ENCODE measurements around the gene LMX1A. TPM values are rescaled to one million over a fixed set of nuclear protein-coding genes. Genes with fewer than 3 reads are reported as not detected.

LMX1A gene
- total RNA-seq, 6 donors from 2014 or later, result 0.33 to 0.67 TPM; not detected in 4

DNA sequence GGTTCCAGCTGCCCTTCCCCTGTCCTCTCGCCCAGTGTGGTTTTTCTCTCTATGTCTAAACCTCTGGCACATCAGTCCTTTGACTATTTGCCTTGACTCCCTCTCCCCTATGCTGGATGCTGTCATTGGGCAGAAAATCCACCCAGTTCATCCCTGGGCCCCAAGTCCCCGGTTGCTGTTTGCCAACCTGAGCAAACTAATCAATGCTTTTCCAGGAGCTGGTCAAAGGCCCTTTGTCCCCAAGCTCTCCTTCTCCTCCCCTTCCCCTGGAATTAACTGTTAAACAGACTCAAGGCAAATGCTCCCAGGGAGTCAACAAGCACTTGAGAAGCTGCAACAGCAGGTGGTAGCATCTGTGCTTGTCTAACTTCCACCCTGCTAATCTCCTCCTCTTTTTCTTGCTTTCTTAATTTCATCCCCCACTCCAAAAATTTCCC lies 102.7 kb downstream of the LMX1A start:
- TF ChIP-seq CTCF (IDR thresholded peaks at IDR 0.05), result no peak
- TF ChIP-seq POLR2AphosphoS5 (IDR thresholded peaks at IDR 0.05), result no peak
- no peak for TF ChIP-seq POLR2A (IDR thresholded peaks at IDR 0.05)
- TF ChIP-seq EP300 (IDR thresholded peaks at IDR 0.05), result no peak
- DNase-seq, result no peak
- no peak for ATAC-seq (ENCODE audit: low FRiP score in 2 of 2)
- WGBS, 2 donors, result 58% methylated on average over 2 of the region's 2 CpGs
- H3K36me3 ChIP-seq, result no peaks in the 10 kb centered on the region
- H3K4me1 ChIP-seq, result no peaks in the 10 kb centered on the region
- no peak overlapping the region for H3K27ac ChIP-seq
- no peaks in the 10 kb centered on the region for H3K9me3 ChIP-seq
- no peak overlapping the region for H3K4me3 ChIP-seq
- no peaks in the 10 kb centered on the region for H3K27me3 ChIP-seq

DNA sequence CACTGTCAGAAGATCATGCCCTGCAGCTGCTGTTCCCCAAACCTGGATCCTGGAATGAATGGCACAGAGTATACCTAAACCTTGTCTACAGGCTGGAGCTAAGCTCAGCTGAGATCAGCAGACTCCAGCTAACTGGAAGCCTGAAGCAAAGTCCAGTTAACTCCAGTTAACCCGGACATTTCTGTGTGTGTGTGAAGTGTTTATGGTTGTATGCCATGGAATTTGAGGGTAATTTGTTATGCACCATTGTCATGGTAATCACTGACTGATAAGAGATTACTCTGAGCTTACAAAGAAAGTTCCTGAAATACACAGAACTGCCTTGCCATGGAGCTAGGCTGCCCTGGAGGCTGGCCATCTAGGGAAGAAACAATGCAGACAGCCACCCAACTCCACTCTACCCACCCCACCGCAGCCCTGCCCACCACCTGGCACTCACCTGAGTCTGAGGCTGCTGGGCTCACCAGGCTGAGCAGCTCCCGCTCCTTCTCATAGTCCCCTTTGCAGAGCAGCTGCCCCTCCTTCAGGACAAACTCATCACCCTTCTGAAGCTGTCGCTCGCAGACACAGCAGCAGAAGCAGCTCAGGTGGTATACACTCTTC lies 107.4 kb downstream of the LMX1A start:
- ATAC-seq (ENCODE audit: low FRiP score in 2 of 2) (no peak), DNase-seq (peak in 1 of 2 donors; percentile 10)
- H3K36me3 ChIP-seq, result no peaks in the 10 kb centered on the region
- no peaks in the 10 kb centered on the region for H3K27me3 ChIP-seq
- WGBS, 2 donors, result 79 to 90% methylated on average over 5 of the region's 5 CpGs
- H3K27ac ChIP-seq, result no peak overlapping the region
- no peaks in the 10 kb centered on the region for H3K9me3 ChIP-seq
- TF ChIP-seq POLR2AphosphoS5 (IDR thresholded peaks at IDR 0.05) (no peak), POLR2A (IDR thresholded peaks at IDR 0.05) (no peak), CTCF (IDR thresholded peaks at IDR 0.05) (no peak), EP300 (IDR thresholded peaks at IDR 0.05) (no peak)
- H3K4me3 ChIP-seq, result no peak overlapping the region
- no peaks in the 10 kb centered on the region for H3K4me1 ChIP-seq

GRCh38 chr1:165241952-165242351 lies 114.6 kb downstream of the LMX1A start:
- WGBS, 2 donors, result 82 to 91% methylated on average over 4 of the region's 4 CpGs

GRCh38 chr1:165241321-165241720 lies 115.2 kb downstream of the LMX1A start:
- WGBS, 2 donors, result 85 to 87% methylated on average over 2 of the region's 2 CpGs
- Histone ChIP-seq H3K27ac (no peak overlapping the region), H3K4me3 (no peak overlapping the region), H3K4me1 (no peaks in the 10 kb centered on the region), H3K9me3 (no peaks in the 10 kb centered on the region), H3K27me3 (no peaks in the 10 kb centered on the region), H3K36me3 (no peaks in the 10 kb centered on the region)
- ATAC-seq (ENCODE audit: low FRiP score in 2 of 2), result no peak
- DNase-seq, result no peak
- no peak for TF ChIP-seq POLR2AphosphoS5 (IDR thresholded peaks at IDR 0.05)
- no peak for TF ChIP-seq EP300 (IDR thresholded peaks at IDR 0.05)
- TF ChIP-seq CTCF (IDR thresholded peaks at IDR 0.05), result no peak
- TF ChIP-seq POLR2A (IDR thresholded peaks at IDR 0.05), result no peak

More at GRCh38 chr1:165241952-165242351, 114.6 kb downstream of the LMX1A start:
- H3K27ac ChIP-seq, result no peak overlapping the region
- H3K4me3 ChIP-seq, result no peak overlapping the region
- TF ChIP-seq EP300 (IDR thresholded peaks at IDR 0.05) (no peak), POLR2A (IDR thresholded peaks at IDR 0.05) (no peak), CTCF (IDR thresholded peaks at IDR 0.05) (no peak), POLR2AphosphoS5 (IDR thresholded peaks at IDR 0.05) (no peak)
- no peaks in the 10 kb centered on the region for H3K27me3 ChIP-seq
- no peaks in the 10 kb centered on the region for H3K4me1 ChIP-seq
- no peaks in the 10 kb centered on the region for H3K36me3 ChIP-seq
- no peak for ATAC-seq (ENCODE audit: low FRiP score in 2 of 2)
- no peak for DNase-seq
- H3K9me3 ChIP-seq, result no peaks in the 10 kb centered on the region

- 57% methylated on average over 4 of the region's 4 CpGs for WGBS, 2 donors
- no peak for DNase-seq
- H3K27ac ChIP-seq, result no peak overlapping the region
- H3K9me3 ChIP-seq, result no peaks in the 10 kb centered on the region
- H3K36me3 ChIP-seq, result no peaks in the 10 kb centered on the region
- H3K27me3 ChIP-seq, result peaks cover 0 to 7% (median 3%) of the 10 kb centered on the region in 4 donors
- no peak overlapping the region for H3K4me3 ChIP-seq
- H3K4me1 ChIP-seq, result peaks cover 5 to 7% (median 6%) of the 10 kb centered on the region in 4 donors
- ATAC-seq (ENCODE audit: low FRiP score in 2 of 2), result no peak
- TF ChIP-seq CTCF (IDR thresholded peaks at IDR 0.05) (no peak), POLR2A (IDR thresholded peaks at IDR 0.05) (no peak), POLR2AphosphoS5 (IDR thresholded peaks at IDR 0.05) (no peak), EP300 (IDR thresholded peaks at IDR 0.05) (no peak)
Measured at GRCh38 chr1:165240492-165240891, 116.0 kb downstream of the LMX1A start.

All from upper lobe of left lung (tissue), 6 donors.